Limb (tissue), 2 donors: ENCODE results near the gene PTPN21.

Experiments
- DNase-seq, 2 donors: peaks; one replicate each; pipeline ENCODE4 v3.0.0-alpha.2; 2016; ENCODE audit errors: extremely low spot score in 2 of 2

Gene PTPN21

DNA sequence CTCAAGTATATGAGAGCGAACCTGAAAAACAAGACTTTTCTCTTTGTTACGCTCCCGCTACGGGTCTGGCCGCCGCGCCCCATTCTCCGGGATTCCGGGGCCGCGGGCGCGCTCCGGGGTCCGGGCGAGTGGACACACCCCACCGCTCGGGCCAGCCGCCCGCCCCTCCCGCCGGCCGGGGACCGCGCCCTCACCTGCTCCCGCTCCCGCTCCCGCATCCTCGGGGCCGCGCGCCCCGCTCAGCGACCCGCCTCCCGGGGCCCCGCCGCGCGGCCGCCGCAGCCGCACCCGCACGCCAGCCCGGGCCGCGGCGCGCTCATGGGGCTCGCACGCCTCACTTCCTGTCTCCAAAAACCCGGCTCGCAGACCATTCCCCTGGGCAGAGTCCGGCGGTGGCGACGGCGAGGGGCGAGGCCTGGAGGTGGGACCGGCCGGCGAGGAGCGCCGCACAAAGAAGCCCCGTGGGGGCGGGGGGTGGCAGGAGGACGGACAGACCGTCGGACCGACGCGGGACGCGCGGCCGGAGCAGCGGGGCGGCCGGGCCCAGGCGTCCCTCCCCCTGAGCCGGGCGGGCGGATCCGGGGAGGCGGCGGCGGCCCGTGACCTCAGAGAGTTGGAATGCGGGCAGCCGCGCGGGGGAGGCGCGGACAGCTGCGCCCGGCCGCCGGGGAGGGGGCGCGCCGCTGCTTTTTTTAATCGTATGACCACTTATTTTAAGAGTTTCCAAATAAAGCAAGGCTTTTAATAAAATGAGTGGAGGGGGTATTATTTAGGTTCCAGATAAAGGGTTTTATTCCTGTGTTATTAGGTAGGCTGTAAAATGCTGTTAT, at the start of gene PTPN21:
TSS of gene PTPN21 (minus strand) at position 551 of the 830 bp plus-strand sequence. CDS start 4,590 bp downstream, outside the sequence.
- peak; percentile 69 to 86 for DNase-seq

DNA sequence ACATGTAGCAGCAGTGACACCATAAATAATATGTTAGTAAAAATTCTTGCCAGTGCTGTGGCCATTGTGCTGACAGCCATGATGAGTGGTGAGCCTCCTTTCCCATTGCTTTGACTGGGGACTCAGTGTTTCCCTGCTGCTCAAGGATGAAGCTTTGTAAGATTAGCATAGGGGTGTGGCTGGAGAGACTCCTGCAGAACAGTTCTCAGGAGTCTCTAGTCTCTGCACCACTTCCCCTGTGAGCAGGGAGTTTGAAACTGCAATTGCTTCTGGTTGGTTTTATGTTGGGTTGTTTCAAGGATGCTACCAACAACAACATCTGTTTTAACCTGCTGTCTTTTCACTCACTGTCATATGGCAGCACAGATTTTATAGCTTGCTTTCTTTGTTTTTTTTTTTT, 49.4 kb upstream of the PTPN21 start:
- DNase-seq: no peak

DNA sequence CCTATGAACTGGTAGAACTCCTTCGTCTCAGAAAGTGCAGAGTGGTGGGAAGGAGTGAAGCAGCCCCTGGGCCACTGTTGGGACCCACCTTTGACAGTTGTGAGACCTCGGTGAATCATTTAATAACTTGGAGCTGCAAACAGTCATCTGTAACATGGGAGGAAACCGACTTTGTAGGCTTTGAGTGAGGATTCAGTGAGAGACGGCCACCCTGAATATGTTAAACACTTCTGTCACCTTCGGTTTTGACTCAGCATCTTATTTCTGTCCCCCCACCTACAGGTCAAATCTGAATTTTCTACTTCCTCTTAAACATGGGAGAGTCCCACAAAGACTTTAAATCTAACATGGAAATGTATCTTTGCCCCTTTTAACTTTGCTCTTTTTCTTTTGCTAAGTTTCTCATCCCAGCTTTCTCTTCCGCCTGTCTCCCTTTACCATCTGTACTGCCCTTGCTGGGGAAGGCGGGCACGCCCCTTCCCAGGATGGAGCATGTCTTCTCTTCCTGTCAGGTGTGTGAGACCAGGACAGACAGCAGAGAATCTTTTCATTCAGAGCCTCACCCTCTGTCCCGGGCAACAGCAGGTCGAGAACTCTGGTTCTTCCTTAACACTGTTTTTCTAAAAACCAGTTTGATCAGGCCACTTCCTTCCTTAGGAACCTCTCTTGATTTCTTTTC, 45.1 kb upstream of the PTPN21 start:
- DNase-seq: no peak

DNA sequence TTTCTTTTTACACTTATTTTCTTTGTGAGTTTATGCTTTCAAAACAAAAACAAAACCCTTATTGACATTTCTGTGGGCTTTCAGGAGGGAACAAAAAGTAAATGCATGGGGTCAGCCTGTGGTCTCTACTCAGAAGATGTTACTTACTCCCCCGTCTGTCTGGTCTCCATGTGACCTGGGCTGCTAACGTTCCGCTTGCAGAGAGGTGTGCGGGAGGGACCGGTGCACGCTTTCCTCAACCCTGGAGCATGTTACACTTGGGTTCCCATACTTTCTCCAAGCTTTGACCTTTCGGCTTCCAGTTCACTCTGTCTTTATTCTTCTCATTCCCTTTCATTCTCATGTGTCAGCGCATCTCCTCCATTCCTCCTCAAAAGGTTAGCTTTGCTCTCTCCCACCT, 44.5 kb upstream of the PTPN21 start:
- no peak for DNase-seq

DNA sequence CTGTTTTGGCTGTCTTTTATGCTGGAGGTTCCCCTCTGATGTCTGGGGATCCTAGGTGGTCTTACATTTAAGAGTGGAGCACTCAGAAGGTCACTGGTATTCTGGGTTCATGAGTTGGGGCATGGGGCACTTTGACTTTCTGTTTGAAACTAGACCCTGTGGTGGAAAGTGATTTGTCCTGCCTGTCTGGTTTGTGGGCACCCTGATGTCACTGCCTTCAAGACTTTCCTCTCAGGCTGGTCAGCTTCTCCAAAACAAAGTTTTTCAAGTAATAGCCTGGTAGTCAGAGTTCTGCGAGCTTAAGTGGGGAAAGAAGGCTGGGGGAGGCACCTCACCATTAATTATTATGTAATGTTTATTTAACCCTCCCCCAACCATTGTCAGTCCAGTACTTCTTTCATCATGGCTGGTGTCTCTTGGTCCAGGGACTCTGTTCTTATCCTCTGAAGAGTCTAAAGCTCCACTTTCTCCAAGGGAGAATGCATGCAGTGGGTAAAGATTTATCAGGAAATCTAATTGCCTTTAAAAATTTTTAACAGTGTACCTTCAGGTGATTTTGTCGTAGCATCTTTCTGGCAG, 43.4 kb upstream of the PTPN21 start:
- DNase-seq: no peak

DNA sequence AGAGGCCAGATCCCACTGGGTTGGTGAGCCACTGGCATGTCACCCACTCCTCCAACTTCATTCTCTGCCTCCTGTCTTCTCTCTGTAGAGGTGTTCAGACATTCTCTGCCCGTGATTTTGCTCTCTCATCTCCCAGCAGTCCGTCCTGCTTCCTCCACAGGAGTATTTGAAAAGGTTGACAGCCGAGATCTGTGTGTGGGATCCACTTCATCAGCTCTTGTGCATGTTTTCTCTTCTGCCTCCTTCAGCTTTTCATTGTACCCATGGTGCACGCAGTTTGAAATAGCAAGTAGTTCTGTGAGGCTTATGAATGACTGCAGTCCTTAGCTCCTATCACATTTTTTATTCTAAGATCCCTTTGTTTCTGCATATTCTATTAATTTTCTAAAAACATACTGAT, 42.8 kb upstream of the PTPN21 start:
- no peak for DNase-seq

DNA sequence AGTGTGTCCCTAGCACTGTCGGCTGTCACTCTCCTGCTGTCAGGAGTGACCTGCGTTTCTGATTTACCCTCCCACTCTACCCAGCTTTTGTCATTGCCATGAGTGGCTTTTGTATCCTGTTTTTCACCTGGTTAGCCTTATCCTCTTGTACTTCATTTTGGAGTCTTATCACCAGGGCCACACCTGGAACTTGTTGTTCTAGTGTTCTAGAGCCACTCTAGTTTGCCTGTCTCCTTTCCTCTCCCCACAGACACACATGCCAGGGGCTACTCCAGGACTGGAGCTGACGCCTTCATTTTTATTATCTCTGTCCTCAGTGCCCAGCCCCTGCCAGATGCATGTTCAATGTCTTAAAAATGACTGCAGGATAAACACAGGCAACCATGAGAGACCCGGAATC, 42.2 kb upstream of the PTPN21 start:
- DNase-seq: no peak

DNA sequence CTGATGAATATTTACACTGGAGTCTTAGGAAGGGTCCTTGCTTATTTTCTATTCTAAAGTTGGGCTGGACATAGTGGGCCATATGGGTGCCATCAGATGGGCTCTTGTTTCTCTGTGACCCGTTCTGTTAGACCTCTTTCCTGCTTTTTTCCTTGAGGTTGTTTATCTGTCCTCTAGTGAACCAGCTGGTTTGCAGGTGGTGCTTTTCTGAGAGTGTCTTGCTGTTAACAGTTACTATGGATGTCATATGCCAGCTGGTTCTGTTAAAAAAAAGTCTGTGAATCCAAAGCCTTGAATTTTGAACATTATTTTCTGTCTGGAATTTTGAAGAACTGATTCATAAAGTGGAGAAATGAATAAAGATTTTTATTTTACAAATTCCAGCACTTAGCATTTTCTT, 37.2 kb upstream of the PTPN21 start:
- no peak for DNase-seq

DNA sequence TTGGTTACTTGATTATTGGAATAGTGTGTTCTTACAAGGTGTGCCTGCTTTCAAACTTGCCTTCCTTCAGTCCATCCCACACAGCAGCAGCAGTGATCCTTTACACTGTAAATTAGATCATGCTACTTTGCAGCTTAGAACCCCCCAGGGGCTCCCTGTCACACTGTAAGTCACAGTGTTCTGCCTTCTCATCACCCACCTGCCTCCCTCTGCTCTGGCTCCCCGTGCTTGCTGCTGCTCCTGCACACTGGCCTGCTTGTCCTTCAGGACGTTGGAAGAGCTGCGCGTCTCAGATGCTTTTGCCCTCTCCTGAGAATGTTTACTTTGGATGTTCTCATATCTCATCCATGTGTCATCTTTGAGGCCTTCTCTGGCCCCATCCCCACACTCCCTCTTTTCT, 35.4 kb upstream of the PTPN21 start:
- no peak for DNase-seq

DNA sequence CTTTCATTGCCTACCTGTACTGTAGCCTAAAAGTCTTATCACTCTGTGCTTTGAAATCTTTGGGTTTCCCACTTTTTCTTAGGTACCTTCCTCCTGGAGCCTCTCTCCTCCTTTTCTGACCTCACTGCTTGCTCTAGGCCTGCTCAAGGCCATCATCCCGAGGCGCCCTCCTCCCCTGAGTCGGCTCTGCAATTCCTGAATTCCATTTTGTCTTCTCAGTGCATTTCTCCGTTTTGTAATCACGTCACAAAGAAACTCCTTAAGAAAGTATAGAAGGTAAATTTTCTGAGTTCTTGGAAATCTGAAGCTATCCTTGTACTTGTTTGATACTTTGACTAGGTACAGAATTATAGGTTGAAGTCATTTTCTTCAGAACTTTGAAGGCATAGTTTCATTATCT, 33.3 kb upstream of the PTPN21 start:
- no peak for DNase-seq

DNA sequence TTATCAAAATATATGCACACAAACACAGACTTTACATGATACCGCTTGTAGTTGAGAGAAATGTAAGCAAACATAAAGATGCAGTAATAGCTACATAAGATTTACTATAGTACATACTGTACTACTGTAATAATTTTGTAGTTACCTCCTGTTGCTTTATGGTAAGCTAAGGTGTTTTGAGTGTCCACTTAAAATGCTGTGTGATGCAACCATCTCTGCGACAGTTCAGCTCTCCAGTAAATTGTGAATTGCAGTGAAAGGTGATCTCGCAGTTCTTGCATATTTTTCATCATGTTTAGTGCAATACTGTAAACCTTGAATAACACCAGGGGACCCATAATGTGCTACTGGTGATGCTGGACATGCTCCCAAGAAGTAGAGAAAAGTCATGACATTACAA, 29.6 kb upstream of the PTPN21 start:
- no peak for DNase-seq

DNA sequence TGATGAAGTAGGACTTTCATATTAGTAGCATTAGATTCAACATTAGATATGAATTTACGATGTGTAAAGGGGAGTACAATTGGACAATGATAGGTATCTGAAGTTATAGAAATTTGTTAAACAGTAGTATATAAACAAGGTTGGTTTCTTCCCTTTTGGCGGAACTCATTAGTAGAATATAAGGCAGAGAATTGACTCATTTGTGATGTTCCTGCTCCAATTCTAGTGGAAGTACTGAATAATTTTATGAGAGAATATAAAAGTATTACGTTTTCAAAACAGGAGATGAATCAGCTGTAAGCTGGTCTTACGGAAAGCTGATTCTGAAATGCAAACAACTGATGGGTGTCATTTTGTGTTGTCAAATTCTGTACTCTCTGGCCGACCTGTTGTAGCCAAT, 21.4 kb upstream of the PTPN21 start:
- DNase-seq: no peak

DNA sequence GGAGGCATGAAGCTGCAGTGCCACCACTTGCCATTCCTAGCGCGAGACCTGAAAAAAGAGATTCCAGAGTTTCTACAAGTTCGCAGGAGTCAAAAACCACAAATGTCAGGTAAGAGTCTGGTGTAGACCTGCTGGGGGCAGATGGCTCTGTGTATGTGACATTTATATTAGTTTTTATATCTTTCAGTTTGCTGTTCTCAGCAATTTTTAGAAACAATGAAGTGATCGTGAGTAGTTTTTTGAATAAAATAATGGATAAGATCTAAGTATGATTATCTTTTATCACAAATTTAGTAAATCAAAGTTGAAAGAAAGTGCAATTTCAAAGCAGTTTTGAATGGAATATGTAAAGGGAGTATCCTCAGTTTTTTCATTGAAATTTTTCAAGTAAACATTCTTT, 17.3 kb upstream of the PTPN21 start:
- DNase-seq: no peak

DNA sequence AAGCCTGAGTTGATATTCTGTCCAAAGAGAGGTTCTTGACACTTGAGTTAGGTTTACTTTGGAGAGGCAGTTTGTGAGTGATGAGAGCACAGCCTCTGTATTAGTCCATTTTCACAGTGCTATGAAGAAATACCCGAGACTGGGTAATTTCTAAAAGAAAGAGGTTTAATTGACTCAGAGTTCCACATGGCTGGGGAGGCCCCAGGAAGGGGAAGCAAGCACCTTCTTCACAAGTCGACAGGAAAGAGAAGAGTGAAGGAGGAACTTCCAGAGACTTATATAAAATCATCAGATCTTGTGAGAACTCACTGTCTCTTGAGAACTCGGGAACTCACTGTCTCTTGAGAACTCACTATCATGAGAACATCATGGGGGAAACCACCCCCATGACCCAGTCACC, 13.4 kb upstream of the PTPN21 start:
- no peak for DNase-seq

DNA sequence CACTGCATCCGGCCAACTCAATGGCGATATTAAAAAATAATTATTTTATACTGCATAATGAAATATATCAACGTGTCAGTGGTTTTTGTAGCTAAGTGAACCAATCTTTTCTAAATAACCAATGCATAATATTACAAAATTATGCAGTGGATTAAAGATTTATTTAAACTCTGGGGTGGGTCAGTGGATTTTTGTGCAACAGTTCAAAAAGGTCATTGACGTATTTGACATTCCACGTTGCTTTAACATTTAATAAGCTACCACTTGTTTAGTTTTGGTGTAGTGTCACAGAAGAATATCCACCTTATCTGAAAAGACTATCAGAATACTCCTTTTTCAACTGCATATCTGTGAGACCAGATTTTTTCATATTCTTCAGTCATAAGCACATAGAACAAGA, 10.6 kb upstream of the PTPN21 start:
- no peak for DNase-seq

DNA sequence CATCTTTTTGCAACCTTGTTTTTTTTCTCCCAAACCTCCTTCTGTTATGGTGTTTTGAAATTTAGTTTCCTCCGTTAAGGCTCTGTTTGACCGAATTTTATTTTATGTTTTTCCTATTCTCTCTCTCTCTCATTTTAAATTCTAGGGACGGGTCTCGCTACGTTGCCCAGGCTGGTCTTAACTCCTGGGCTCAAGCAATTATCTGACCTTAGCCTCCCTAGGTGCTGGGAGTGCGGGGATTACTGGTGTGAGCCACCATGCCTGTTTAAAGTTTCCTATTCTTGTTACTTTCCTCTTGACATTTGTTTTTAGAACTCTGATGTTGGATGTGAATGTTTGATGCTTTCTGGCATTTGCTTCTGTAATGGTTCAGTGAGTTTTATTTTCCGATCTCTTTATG, 9.0 kb upstream of the PTPN21 start:
- no peak for DNase-seq

DNA sequence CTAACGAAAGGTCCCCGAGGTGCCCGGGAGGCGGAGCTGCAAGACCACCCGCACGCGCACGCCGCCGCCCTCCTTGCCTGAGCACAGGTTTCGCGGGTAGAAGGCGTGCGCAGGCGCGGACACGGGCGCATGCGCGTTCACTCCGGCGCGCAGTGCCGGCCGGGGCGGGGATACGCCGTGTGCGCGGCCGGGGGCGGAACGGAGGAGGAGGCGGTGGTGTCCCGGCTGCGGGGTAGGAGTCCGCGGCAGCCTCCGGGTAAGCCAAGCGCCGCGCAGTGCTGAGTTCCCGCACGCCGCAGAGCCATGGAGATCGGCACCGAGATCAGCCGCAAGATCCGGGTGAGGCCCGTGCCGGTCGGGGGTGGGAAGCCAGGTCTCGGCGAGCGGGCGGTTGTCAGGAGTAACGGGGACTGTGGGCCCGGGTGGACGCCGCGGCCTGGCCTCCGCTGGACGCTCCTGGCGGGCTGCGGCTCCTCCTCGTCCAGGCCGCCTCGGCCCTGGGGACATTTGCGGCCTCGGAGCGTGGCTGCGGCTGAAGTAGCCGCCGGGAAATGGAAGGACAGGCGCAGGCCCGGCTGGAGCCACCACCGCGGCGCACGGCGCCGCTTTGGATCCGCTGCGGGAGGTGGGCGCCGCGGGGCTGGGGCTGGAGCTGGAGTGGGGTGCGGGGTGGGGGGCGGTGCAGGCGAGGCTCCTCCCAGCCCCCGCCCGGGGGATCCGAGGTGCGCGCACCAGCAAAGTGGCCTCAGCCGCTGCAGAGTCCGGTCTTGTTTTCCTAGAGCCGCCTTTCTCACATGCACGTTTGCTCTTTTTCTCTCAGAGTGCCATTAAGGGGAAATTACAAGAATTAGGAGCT, 8.3 kb upstream of the PTPN21 start, which contains the start of gene ZC3H14:
TSS of gene ZC3H14 (plus strand) at position 207 of the 856 bp plus-strand sequence. CDS start at position 304, 97 bp downstream.
- peak; percentile 93 to 94 for DNase-seq

DNA sequence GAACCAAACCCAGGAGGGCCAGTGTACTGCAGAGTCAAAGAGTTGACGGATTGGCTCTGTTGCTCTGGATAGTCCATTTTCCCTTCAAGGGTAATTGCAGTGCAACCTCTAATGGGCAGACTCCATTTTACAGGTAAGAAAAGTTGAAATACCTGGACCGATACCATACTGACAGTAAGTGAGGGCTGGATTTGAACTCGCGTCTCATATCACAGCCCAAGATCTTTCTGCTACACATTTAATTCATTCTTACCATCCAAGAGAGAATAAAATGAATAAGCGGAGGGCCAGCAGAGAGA, 7.7 kb upstream of the PTPN21 start:
- no peak for DNase-seq

DNA sequence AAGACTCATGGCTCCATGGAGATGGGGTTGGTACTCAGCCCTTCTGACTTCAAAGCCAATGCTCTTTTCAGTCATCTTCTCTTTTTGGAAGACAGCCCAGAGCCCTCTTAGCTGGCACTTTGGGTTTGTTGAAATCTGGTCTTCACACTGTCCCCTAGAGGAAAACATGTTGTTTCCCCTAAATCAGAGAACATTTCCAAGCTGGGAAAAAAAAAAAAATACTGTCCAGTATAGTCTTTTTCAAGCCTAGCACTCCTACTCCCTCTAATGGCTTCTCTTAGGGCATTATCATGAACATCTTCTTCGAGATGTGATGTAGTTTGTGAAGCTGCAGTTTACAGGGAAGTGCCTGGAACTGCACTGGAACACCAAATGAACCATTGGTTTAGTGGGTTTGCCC, 5.0 kb upstream of the PTPN21 start:
- DNase-seq: no peak

DNA sequence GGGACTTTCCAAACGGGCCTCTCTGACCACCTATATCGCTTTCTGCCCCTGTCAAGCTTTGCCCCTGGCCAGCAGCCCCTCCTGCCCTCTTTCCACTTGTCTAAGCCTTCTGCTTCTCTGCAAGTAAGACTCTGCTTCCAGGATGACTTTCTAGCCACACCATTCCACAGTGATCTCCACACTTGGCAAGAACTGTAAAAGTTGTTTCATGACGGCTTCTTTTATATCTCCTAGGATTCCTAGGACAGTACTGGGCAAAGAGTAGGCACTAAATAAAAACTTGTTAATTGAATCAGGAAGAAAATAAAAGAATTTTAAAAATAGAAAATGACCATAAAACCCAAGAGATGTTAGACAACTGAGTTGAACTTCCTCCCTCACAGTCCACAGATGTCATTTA, 1.8 kb upstream of the PTPN21 start:
- DNase-seq: no peak

DNA sequence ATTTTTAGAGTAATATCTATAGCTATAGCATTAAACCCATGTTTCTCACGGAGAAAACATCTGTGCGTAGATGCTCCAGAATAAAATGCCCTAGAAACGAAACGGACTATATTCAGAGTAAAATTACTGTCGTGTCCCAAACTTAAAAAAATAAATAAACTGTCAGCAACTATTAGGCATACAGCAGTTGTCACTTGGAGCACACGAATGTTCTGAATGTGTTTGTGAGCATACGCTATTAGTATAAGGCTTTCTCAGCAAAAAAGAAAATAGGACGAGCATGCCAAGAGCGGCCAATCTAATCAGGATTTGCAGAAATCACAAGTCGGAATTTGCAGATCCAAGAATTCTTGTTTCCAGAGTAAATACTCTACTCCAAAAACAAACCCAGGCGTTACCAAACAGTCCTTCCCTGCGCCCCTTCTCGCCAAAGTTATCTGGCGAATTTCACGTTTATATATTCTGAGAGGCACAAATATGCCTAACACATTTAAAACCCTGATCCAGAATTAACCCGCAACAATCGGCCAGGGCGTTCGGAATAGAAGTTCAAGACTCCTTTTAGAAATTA, 836 bp downstream of the PTPN21 start:
- DNase-seq: no peak

DNA sequence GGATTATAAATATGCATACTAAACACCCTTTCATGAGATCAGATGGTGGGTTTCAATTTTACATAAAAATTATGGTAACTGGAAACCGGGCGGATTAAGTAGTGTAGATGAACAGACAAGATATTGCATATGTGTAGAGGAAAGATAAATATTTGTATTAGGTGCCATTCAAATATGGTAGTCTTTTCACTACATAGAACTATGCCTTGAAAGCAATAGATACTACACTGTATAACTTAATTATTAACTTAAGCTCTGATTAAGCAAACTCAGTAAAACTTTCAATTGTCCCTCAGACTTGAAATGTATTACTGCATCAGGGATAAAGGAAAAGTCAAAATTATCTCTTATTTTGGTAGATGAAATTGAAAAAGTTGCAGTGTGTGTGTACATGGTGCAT, 1.9 kb downstream of the PTPN21 start:
- DNase-seq: no peak
